Measurements from ENCODE around the gene PTAFR. TPM values are rescaled to one million over a fixed set of nuclear protein-coding genes. Genes with fewer than 3 reads are reported as not detected.

The PTAFR gene
- total RNA-seq, 1 donor from 2014 or later = 2.3 TPM

DNA sequence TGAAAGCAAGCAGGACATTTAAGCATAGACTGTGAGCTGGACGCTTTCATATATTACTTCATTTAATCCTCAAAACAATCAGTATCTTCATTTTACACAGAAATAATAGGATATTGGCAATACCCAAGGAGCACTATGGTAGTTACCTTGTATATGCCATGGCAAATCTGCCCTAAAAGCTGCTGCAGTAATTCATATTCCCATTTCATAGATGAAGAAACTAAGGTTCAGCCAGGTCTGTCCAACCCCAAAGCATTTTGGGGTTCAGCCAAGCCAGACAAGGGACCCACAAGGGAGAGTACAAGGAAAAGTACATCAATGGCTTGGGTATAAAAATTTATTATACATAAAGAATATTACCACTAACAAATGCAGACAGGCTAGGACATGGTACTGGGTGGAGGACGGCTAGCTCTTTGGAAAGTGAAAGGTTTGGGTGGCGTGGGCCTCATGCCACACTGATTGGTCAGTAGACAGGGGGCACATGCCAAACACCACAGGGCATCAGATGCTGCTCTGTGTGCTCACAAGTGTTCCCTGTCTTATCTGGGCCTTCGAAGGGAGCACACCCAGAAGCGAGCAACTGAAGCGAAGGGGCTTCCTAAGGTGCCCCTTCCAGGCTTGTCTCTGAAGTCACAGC lies 23.9 kb upstream of the PTAFR start:
- Histone ChIP-seq H3K36me3 (ENCODE audit: control insufficient read depth, insufficient read depth, low read length) (peaks cover 5% of the 10 kb centered on the region), H3K4me3 (ENCODE audit: low read depth, low read length) (no peak overlapping the region), H3K27me3 (ENCODE audit: control insufficient read depth, insufficient read depth, low read length) (no peaks in the 10 kb centered on the region)
- DNase-seq (ENCODE audit: low read depth) = no peak
- no peak for TF ChIP-seq CTCF (IDR thresholded peaks at IDR 0.05; ENCODE audit: insufficient read depth, low read length, poor library complexity, severe bottlenecking)

GRCh38 chr1:28199328-28200233 lies 23.1 kb upstream of the PTAFR start:
- TF ChIP-seq CTCF (IDR thresholded peaks at IDR 0.05; ENCODE audit: insufficient read depth, low read length, poor library complexity, severe bottlenecking) = no peak
- no peak for DNase-seq (ENCODE audit: low read depth)
- Histone ChIP-seq H3K4me3 (ENCODE audit: low read depth, low read length) (no peak overlapping the region), H3K36me3 (ENCODE audit: control insufficient read depth, insufficient read depth, low read length) (peaks cover 5% of the 10 kb centered on the region), H3K27me3 (ENCODE audit: control insufficient read depth, insufficient read depth, low read length) (no peaks in the 10 kb centered on the region)

DNA sequence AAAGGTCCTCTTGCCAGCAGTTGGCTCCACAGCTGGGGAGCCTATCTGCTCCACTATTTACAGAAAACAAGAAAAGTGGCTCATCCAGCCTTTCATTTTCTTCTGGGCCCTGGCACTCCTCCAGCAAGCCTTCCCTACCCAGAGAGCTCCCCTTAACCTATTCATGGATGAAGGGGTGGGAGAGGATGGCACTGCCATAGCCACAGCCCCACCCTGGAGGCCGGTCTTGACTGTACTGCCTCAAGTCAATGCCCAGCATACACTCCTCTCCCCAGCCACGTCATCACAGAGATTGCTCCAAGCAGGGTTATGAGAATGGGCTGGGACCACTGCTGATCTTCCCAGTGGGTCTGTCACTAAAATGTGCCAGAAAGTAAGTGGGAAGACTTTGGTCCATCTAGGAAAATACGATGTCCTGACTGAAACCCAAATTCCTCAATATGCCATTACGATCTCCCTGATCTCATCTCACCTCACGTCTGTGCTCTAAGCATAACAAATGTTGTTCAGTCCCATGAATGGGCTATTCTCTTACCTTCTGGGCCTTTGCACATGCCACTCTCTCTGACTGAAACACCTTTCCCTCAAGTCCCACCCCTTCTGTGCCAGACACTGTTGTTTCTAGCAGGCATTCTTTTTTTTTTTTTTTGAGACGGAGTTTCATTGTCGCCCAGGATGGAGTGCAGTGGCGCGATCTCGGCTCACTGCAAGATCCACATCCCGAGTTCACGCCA lies 21.4 kb upstream of the PTAFR start:
- H3K4me3 ChIP-seq (ENCODE audit: low read depth, low read length) = no peak overlapping the region
- DNase-seq (ENCODE audit: low read depth) = no peak
- no peak for TF ChIP-seq CTCF (IDR thresholded peaks at IDR 0.05; ENCODE audit: insufficient read depth, low read length, poor library complexity, severe bottlenecking)
- peaks cover 5% of the 10 kb centered on the region for H3K36me3 ChIP-seq (ENCODE audit: control insufficient read depth, insufficient read depth, low read length)
- H3K27me3 ChIP-seq (ENCODE audit: control insufficient read depth, insufficient read depth, low read length) = no peaks in the 10 kb centered on the region

DNA sequence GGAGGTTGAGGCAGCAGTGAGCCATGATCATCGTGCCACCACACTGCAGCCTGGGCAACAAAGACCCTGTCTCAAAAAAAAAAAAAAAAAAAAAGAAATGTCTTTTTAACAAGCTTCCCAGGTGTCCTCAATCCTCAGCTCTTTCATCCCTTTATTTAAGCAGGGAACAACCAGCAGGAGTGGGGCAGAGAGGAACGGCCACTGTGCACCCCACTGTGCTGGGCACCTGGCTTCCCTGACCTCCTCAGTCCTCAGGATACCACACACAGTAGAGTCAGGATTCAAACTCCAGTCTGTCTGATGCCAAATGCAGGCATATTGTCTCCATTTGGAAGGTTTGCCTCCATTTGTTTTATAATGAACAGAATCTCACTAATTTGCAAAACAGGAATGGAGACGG lies 19.8 kb upstream of the PTAFR start:
- H3K27me3 ChIP-seq (ENCODE audit: control insufficient read depth, insufficient read depth, low read length) = no peaks in the 10 kb centered on the region
- H3K36me3 ChIP-seq (ENCODE audit: control insufficient read depth, insufficient read depth, low read length) = peaks cover 5% of the 10 kb centered on the region
- TF ChIP-seq CTCF (IDR thresholded peaks at IDR 0.05; ENCODE audit: insufficient read depth, low read length, poor library complexity, severe bottlenecking) = no peak
- no peak overlapping the region for H3K4me3 ChIP-seq (ENCODE audit: low read depth, low read length)
- no peak for DNase-seq (ENCODE audit: low read depth)

DNA sequence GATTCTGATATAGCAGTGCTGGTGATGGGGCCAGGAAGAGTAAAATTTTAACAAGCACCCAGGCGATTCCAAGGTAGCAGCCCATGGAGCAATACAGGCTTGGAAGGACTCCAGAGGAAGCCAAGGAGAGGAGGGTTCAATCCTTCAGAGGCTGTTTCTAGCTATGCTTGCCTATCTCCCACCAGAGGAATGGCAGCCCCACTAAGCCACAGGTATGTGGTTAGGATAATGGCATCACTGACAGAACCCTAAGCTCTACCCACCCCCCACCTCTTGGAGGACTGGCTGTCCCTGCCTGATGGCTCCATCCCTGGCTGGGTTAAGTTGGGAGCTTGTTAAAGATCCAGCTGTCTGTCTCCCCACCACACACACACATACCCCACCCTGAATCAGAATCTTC lies 19.3 kb upstream of the PTAFR start:
- Histone ChIP-seq H3K27me3 (ENCODE audit: control insufficient read depth, insufficient read depth, low read length) (no peaks in the 10 kb centered on the region), H3K36me3 (ENCODE audit: control insufficient read depth, insufficient read depth, low read length) (peaks cover 3% of the 10 kb centered on the region), H3K4me3 (ENCODE audit: low read depth, low read length) (no peak overlapping the region)
- TF ChIP-seq CTCF (IDR thresholded peaks at IDR 0.05; ENCODE audit: insufficient read depth, low read length, poor library complexity, severe bottlenecking) = no peak
- DNase-seq (ENCODE audit: low read depth) = no peak
